SK-MEL-5 (cell line): Measurements from ENCODE around the gene ALOXE3. TPM values are rescaled to one million over a fixed set of nuclear protein-coding genes. Genes with fewer than 3 reads are reported as not detected.
"Not testable (repeated sequence)": the region's sequence is repeated elsewhere in the genome, so short reads cannot be mapped to it uniquely, and the experiment has no call there.

Source experiments
- DNase-seq: peaks from one replicate; pipeline ENCODE4 v3.0.0-alpha.2; 2016; ENCODE audit warnings: low read depth, low spot score
- in situ Hi-C: cut with HindIII; loops from 2 replicates; pipeline ENCODE4 v1.10.0; 2016; ENCODE audit warnings: low sequenced_read_pairs, high pct_unique_total_duplicates, low pct_unique_long_range_greater_than_20kb
- total RNA-seq: library from RNA; depleted of rRNA; stranded (reverse); fragments of >200 nt; shearing (Covaris generic); gene quantifications from 2 replicates; pipeline ENCODE4 v1.2.3, GENCODE V29; 2014

ALOXE3 gene
- total RNA-seq, 1 experiment from 2014 or later: not detected

- no peak for DNase-seq
- in situ Hi-C loops: no loop called here
Measured at GRCh38 chr17:8082292-8082691, 36.0 kb downstream of the ALOXE3 start.

DNA sequence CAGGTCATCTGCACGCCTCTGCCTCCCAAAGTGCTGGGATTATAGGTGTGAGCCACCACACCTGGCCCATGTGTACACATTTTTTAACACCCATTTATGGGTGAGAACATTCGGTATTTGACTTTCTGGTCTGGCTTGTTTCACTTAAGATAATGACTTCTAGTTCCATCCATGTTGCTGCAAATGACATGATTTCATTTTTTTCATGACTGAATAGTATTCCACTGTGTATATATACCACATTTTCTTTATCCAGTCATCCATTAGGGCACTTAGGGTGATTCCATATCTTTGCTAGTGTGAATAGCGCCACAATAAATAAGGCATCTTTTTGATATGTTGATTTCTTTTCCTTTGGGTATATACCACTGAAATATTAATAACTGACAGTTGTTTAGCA, 36.4 kb downstream of the ALOXE3 start:
- in situ Hi-C loops: no loop called here
- no peak for DNase-seq

- in situ Hi-C loops: no loop called here
- DNase-seq: no peak
Measured at GRCh38 chr17:8080799-8081219, 37.5 kb downstream of the ALOXE3 start.

DNA sequence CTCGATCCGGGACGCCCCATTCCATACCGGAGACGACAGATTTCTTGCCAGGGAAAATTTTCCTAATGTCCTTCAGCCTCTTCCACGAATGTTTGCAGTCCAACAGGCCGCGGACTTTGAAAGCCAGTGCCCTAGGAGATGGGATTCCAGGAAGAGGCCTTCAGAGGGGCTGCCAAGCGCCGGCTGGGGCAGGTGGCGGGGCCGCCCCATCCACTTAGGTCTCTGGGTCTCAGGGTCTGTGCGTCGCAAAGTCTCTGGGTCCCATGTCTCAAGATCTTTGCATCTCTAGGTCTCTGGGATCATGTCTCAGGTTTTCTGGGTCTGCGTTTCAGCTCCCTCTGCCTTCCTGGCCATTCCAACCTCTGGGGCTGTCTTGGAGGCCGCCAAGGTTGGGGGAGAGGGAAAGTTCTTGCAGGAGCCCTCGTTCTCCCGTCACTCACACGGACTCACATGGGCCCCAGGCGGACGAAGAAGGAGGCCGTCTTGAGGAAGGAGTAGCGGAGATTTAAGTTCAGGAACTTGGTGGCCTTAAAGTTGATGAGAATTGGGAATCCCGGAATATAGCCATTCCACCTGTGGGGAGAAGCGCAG, 38.0 kb downstream of the ALOXE3 start:
- in situ Hi-C loops: no loop called here
- no peak for DNase-seq

DNA sequence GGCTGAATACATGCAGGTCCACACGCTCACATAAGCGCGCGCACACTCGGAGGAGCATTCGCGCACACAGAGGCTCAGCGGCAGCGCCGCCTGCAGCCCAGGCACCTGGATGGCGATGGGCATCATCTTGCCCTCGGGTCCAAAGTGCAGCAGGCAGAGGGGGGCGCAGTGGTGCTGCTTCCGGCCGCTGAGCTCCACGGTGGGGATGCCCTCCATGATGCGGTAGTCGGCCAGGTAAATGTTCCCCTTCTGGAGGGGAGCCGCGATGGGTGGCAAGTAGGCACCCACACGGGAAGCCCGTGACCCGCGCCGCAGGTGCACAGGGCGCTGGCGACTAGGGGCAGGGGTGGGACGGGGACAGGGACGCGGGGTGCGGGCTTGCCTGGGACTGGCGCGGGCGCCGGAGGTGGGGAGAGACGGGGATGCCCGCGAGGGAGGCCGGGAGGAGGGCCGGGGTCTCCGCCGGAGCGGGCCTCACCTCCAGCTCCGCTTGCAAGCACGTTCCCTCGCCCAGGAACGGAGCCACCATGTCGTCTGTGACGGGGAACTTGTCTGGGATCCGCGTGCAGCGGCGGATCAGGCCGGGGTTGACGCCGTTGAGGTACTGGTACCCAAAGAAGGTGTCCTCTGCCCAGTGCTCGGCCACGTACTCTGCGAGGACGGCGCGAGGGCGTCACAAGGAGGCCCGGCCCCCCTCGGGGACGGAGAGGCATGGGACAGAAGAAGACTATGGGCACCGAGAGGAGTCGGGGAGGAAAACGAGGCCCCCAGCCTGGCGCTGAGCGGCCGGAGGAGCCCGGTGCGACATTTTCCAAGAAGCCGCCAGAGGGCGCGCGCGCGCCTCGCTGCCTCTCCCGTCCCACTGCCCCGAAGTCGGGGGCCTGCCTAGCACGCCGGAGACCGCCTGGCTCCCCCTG, 38.8 kb downstream of the ALOXE3 start:
- peak; percentile 82 for DNase-seq
- in situ Hi-C loops: no loop called here

GRCh38 chr17:8077939-8078338, 40.4 kb downstream of the ALOXE3 start:
- DNase-seq, in situ Hi-C loops: not testable (repeated sequence)

DNA sequence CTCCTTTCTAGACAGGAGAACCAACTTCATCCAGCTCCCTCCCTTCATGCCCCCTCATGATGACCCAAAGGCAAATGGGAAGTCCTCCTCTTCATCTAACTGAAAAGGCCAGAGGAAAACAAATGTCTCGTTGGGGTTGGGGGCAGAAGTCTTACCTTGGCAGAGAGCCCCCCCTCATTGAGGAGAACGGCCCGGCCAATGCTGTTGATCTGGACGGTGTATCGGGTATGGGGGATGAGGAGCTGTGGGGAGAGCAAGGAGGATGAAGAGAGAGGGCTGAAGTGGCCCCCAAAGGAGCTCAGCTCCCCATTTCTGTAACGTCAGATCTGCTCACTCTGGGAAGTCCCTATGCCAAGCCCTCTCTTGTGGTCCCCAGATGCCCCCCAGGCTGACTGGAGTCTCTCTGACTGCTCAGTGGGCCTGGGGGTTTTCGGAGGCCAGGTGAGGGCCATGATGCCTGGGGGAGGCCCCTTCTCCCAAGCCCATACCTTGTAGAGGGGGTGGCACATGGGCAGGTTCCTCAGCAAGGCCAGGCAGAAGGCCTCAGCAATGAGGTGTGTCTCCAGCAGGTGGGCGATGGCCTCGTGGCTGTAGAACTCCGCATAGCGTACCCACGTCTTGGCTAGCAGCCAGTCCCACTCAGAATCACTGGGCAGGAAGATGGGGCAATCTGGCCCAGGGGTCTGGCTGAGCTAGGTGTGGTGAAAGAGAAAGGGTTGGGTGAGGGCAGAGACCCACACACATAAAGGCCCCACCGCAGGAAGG, 41.6 kb downstream of the ALOXE3 start:
- DNase-seq: no peak
- in situ Hi-C loops: no loop called here

GRCh38 chr17:8075574-8076342, 42.6 kb downstream of the ALOXE3 start:
- DNase-seq: no peak
- in situ Hi-C loops: no loop called here

DNA sequence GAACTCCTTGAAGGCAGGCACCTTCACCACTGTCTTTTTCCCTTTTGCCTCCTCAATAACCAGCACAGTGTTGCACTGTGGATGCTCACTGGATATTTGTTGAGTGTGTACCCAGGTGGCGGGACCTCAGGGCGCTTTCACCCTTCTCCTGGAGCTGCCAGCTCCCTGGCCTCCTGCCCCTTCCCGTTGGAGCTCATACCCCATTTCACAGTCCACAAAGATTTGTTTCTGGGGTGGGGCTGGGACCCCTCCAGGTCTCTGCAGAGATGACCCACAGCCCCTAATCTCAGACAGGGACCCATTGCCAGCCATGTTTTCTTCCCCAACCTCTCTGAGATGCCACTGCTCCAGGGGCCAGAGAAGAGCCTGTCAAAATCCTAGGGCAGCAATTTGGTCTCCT, 43.2 kb downstream of the ALOXE3 start:
- DNase-seq: no peak
- in situ Hi-C loops: no loop called here

DNA sequence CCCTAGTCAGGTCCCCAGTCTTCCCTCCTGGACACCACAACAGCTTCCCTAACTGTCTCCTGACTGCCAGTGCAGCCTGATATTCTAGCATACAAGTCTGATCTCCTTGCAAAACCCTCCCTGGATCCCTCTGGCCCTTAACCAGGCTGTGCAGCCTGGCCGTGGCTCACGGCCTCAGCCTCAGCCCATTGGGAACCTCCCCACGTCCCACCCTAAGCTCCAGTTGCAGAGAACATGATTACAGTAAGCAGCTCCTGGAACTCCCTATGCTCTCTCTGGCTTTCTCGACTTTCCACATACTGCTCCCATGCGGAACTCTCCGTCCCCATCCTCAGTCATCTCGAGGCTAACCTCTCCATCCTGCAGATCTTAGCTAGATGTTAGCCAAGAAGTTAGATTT, 43.8 kb downstream of the ALOXE3 start:
- no peak for DNase-seq
- in situ Hi-C loops: no loop called here

DNA sequence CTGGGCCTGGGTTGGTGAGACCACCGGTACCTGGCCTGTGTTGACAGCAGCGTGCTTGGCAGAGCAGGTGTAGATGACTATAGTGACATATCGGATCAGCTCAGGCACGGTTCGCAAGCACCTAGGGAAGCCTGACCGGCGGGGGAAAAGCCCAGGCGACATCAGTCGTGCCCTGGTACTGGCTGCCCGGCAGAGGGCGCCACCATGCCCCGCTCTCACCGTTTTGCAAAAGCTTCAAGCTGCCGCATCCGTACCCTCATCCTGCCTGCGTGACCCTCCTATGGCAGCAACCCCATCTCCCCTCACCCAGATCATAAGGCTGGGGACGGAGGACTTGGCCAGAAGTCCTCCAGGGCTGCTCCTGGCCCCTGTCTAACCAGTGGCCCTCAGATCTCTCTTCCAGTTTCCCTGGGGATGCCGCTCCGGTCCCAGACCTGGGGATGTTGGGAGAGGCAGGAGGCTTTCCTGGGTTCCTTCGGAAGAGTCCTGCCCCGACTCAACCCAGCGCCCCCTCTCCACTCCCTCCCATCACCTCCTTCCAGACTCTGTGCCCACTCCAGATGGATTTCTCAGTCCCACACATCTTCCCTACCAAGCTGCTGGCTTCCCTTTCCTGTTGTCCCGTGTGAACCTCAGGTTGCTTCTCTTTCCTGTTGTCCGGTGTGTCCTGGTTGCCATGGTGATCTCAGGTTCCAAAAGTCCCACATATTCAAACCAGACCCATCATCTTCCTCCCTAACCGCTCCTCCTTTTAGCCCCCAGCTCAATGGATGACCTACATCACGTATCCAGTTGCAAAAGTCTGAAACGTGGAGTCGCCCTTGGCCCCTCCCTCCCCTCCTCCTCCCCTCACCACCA, 44.5 kb downstream of the ALOXE3 start:
- in situ Hi-C loops: no loop called here

DNA sequence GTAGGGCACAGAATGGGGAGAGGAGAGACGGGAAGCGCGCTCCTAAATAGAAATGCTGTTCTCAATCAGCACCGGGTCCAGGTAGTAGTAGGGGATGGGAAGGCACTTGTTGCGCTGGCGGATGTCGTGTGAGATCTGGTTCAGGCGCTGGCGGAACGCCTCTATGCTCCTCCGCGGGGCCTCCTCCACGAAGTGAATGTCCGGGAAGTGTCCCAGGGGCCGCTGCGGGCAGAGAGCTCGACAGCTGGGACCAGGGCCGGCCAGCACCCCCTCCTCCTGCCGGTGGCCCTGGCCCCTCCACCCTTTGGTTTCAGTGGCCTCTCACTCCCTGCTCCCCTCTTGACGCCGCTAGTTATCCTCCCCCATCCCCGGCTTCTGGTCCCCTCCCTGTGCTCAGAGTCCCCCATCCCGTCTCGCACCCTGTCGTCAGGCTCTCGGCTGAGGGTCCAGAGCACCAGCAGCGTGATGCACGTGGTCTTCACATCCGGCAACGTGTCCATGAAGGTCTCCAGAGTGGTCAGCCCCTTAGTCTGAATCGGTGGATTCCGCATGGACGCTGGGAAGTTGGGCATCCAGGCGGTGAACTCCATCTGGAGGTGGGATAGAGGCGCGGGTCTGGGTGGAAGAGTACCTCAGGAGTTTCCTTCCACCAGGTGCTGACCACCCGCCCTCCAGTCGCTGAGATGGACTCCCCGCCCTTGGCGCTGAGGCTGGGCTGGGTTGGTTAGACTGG, 45.4 kb downstream of the ALOXE3 start:
- in situ Hi-C loops: no loop called here
- no peak for DNase-seq

More for the DNA sequence above, 44.5 kb downstream of the ALOXE3 start:
- DNase-seq: peak; percentile 68

DNA sequence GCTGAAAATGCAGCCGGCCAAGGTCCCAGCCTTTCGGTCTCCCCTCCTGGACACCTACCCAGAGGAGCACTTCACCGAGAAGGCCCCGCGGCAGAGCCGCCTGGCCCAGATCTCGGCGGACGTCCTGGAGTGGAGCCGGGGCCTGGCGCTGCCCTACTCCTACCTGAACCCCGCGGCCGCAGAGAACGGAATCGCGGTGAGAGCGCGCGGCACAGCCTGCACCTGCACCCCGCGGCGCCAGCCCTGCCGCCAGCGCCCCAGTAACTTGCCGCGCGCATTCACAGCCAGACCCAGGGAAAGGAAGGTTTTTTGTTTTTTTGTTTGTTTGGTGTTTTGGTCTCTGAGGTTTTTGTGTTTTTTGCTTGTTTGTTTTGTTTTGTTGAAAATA, 46.0 kb downstream of the ALOXE3 start:
- no peak for DNase-seq
- in situ Hi-C loops: no loop called here

DNA sequence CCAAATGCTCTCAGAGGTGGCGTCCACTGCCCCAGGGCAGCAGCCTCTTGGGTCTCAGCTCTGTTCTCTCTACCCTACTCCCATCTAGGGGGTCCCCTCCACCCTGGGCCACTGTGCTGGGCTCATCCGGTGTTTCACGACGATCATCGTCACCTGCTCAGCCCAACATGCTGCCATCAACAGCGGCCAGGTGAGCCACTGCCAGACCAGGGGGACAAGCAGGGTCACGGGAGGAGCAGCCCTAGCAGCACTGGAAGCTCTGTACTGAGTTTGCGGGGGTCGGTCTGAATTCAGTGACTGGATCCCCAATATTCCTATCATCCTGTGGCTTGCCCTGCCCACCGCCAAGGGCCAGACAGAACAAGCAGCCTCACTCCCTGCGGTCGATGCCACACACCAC, 46.8 kb downstream of the ALOXE3 start:
- in situ Hi-C loops: no loop called here
- DNase-seq: no peak

- DNase-seq: no peak
- in situ Hi-C loops: no loop called here
Measured at GRCh38 chr17:8069587-8069860, 48.8 kb downstream of the ALOXE3 start.

GRCh38 chr17:8068736-8069586, 49.4 kb downstream of the ALOXE3 start:
- no peak for DNase-seq
- in situ Hi-C loops: no loop called here
